Epithelial cell of esophagus (primary cell): Measurements from ENCODE around the gene GALNT12.

Experiments
- DNase-seq: peaks from one replicate; pipeline ENCODE4 v3.0.0; 2010; ENCODE audit warnings: low read depth
- H3K4me3 ChIP-seq: 2 replicates; pipeline ENCODE4 v1.5.1; 2011; ENCODE audit warnings: mild to moderate bottlenecking, low read length, control low read depth
- TF ChIP-seq, protein P1 (sequence below): IDR thresholded peaks from 2 replicates; pipeline ENCODE4 v1.5.1; 2011; ENCODE audit warnings: low read depth, mild to moderate bottlenecking, low read length, control low read depth, inconsistent platforms; ENCODE audit not compliant: insufficient read depth; ENCODE audit errors: missing control alignments

Gene GALNT12

DNA sequence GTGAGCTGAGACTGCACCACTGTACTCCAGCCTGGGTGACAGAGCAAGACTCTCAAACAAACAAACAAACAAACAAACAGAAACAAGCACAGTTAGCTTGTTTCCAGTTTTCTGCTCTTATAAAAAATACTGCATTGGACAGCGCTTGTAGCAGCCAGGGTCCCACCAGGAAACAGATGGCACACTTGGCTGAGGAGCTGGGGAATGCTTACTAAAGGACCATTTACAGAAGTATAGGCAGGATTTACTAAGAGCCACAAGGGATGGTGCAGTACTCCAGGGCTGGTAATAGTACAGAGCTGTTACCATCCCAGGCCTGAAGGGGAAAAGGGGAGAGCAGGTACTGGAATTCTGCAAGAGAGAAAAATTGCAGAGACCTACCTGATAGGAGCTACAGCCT lies 5.9 kb upstream of the GALNT12 start:
- no peak for DNase-seq
- H3K4me3 ChIP-seq, result no peak overlapping the region
- TF ChIP-seq, protein P1, sequence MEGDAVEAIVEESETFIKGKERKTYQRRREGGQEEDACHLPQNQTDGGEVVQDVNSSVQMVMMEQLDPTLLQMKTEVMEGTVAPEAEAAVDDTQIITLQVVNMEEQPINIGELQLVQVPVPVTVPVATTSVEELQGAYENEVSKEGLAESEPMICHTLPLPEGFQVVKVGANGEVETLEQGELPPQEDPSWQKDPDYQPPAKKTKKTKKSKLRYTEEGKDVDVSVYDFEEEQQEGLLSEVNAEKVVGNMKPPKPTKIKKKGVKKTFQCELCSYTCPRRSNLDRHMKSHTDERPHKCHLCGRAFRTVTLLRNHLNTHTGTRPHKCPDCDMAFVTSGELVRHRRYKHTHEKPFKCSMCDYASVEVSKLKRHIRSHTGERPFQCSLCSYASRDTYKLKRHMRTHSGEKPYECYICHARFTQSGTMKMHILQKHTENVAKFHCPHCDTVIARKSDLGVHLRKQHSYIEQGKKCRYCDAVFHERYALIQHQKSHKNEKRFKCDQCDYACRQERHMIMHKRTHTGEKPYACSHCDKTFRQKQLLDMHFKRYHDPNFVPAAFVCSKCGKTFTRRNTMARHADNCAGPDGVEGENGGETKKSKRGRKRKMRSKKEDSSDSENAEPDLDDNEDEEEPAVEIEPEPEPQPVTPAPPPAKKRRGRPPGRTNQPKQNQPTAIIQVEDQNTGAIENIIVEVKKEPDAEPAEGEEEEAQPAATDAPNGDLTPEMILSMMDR, result peak; percentile 16

DNA sequence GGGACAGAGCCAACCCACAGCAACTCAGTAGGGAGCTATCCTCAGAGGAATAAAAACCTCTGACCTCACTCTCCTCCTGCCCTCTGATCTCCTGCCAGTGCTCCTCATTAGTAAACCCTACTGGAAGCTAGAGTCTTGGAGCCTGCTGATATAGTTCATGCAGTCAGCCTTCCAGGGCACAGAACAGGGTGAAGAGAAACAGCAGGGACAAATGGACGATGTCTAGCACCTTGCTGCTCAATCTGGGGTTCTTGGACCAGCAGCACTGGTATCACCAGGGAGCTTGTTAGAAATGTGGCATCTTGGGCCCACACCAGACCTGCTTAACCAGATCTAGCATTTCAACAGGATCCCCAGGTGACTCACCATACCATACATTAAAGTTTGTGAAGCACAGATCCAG lies 5.5 kb upstream of the GALNT12 start:
- DNase-seq, result peak; percentile 92
- TF ChIP-seq, protein P1, result no peak

DNA sequence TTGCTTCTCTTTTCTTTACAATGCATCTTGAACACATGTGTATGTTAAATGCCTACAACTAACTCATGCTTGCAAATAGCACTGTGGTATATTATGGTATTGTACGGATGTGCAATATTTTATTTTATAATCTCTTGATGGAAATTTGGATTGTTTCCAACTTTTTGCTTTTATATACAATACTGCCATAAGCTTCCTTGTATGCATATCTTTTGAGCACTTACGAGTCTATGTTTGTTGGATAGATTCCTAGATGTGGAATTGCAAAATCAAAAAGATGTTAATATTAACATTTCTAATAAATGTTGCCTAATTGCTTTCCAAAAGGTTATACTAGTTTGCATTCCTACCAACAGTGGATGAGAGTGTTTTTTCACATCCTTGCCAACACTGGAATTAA lies 3.4 kb upstream of the GALNT12 start:
- no peak for DNase-seq
- H3K4me3 ChIP-seq, result no peak overlapping the region
- TF ChIP-seq, protein P1, result no peak

More for the DNA sequence above, 5.5 kb upstream of the GALNT12 start:
- H3K4me3 ChIP-seq, result no peak overlapping the region

DNA sequence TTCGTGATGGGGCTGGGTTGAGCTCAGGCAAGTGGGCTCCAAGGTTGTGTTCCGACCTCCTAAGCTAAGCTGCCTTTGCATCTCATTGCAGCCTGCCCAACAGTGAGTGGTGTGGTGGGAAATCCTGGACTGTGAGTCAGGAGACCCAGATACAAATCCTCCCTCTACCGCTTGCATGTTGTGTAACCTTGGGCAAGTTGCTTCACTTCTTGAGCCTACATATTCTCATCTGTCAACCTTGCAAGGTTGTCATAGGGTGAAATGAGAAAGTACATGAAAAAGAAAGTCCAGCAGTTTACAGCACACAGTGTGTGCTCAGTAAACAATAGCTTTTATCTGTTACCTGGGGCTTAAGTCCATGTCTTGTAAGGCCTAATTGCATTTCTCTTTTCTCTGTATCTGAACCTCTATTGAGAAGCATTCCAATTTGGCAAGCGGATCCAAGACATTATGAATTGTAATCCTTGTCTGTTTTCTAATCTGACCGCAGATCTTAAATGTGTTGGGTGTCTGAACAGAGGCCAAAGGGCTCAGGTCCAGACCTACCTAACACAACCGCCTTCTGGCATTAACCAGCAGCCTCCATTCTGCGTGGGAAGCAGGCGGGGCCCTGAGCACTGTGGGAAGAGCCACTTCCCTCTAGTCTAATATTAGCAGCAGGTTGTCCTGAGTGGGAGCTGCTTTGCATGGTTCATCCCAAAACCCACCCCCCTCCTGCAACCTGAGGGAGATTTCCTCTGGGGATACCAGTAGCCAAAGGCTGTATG lies 1.8 kb upstream of the GALNT12 start:
- no peak overlapping the region for H3K4me3 ChIP-seq
- peak; percentile 93 for DNase-seq
- TF ChIP-seq, protein P1, result no peak

DNA sequence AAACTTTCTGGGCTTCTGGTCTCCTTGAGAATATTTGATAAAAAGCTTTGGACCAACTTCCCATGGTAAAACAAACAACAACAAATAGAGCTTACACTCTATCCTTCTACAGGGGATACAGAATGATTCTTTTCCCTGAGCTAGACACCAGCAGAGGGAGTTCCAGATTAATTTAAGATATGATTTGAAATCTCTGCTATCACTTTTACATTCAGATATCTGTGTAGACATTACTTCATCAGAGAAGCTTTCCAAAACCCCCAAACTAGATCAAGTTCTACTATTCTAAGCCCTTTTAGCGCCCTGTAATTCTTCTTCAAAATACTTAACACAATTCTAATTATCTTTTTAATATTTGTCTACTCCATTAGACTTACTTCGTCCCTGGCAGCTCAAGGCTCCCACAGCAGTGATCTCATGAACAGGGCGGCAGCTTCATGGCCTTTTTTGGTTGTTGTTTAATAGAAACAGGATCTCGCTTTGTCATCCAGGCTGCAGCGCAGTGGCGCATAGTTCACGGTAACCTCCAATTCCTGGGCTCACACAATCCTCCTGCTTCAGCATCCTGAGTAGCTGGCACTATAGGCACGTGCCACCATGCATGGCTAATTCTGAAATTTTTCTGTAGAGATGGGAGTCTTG lies 955 bp upstream of the GALNT12 start:
- DNase-seq, result peak; percentile 24

DNA sequence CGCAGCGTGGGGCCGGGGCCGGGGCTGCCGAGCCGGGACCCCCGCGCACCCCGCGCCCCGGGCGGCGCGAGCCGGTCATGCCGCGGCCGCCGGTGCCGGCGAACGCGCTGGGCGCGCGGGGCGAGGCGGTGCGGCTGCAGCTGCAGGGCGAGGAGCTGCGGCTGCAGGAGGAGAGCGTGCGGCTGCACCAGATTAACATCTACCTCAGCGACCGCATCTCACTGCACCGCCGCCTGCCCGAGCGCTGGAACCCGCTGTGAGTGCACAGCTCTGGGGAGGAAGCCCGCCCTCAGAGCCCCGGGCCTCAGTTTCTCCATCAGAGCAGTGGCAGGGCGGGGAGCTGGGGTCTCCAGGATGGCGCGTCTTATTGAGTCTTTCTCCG lies 335 bp downstream of the GALNT12 start:
- TF ChIP-seq, protein P1, result no peak
- H3K4me3 ChIP-seq, result peak overlapping the region; percentile 43
- DNase-seq, result peak; percentile 19

More for the DNA sequence above, 955 bp upstream of the GALNT12 start:
- TF ChIP-seq, protein P1, result peak; percentile 43
- H3K4me3 ChIP-seq, result no peak overlapping the region
